Measurements from ENCODE around the gene OSTM1.

DNA sequence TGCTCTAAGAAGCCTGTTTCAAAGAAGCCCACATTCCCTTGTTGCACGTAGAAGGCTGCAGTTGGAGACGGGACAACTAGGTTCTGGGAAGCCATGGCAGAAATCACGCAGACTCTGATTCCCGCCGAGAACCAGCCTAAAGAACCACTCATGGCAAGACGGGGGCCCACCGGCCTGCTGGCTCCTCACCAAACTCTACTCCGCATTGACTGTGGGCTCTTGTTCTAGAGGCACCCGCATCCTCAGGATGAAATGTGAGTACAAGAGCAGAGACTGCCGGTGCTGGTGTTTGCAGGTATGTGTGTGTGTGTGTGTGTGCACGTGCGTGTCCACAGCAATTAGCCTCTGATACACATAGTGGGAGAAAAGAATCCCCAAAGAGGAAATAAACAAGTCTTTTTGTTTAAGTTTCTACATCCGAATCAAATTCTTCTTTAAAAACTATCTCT lies 49.0 kb upstream of the OSTM1 start:
- TF ChIP-seq, protein P1, sequence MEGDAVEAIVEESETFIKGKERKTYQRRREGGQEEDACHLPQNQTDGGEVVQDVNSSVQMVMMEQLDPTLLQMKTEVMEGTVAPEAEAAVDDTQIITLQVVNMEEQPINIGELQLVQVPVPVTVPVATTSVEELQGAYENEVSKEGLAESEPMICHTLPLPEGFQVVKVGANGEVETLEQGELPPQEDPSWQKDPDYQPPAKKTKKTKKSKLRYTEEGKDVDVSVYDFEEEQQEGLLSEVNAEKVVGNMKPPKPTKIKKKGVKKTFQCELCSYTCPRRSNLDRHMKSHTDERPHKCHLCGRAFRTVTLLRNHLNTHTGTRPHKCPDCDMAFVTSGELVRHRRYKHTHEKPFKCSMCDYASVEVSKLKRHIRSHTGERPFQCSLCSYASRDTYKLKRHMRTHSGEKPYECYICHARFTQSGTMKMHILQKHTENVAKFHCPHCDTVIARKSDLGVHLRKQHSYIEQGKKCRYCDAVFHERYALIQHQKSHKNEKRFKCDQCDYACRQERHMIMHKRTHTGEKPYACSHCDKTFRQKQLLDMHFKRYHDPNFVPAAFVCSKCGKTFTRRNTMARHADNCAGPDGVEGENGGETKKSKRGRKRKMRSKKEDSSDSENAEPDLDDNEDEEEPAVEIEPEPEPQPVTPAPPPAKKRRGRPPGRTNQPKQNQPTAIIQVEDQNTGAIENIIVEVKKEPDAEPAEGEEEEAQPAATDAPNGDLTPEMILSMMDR (optimal IDR thresholded peaks at IDR 0.05 in 1 of 3, IDR thresholded peaks at IDR 0.05 in 1 of 3, conservative IDR thresholded peaks at IDR 0.05 in 1 of 3; ENCODE audit: extremely low read depth in 1 of 3, insufficient read depth in 2 of 3, low read length in 3 of 3) = no peak
- no peak for TF ChIP-seq EZH2 (IDR thresholded peaks at IDR 0.05; ENCODE audit: low read length)

Measured in keratinocyte (primary cell).